ENCODE data around the gene GALNT13.

Gene GALNT13

GRCh38 chr2:154223726-154224125 lies 352.0 kb downstream of the GALNT13 start:
- DNase-seq (ENCODE audit: low read depth) = no peak

GRCh38 chr2:154226931-154227330 lies 355.2 kb downstream of the GALNT13 start:
- no peak for DNase-seq (ENCODE audit: low read depth)

DNA sequence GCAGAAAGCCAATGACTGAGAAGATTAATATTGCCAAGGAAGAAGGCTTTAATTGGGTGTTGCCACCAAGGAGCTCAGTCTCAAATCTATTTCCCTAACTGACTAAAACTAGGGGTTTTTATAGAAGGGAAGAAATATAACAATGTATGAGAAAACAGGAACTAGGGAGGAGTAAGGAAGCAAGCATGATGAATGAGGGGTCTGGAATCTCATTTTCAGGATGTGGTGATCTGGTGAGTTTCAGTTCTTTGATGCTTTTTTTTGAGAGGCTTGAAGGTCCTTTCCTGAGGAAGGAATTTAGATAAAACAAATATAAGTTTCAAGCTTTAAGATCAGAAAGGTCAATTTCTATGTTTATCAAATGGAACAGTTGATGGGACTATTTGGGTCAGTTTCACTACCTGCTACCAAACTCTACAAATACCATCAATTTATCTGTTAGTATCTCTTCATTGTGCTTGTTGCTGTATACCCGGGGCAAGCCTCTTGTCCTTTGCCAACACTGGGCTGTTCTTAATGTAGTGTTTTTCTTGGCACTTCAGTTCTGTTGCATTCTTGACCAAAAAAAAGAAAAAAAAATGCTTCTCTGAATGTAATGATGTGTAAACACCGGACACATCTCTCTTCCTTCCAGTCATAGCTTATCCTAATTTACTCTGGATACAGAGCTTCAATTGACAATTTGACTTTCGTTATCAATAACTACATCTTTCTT lies 357.0 kb downstream of the GALNT13 start:
- DNase-seq (ENCODE audit: low read depth) = no peak

- DNase-seq (ENCODE audit: low read depth) = no peak
These were observed 358.2 kb downstream of the GALNT13 start for GRCh38 chr2:154229966-154230365.

- no peak for DNase-seq (ENCODE audit: low read depth)
These were observed 359.3 kb downstream of the GALNT13 start for GRCh38 chr2:154231021-154231420.

- no peak for DNase-seq (ENCODE audit: low read depth)
These were observed 361.5 kb downstream of the GALNT13 start for GRCh38 chr2:154233231-154233630.

DNA sequence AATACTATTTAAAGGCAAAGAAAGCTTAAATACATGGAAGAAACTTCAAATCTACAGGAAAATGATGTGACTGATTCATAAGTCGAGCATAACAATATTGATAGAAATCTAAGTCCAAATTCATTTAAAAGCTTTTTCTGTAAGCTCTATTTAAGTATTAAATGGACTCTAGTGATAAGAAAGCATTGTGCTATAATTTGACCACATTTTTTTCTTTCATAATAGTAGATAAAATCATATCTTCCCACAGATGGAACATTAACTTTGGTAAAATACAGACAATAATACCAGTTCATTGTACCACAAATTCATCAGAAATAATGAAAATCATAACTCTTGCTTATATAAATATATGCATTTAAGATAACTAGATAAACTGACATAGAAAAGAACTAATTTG lies 366.5 kb downstream of the GALNT13 start:
- no peak for DNase-seq (ENCODE audit: low read depth)

GRCh38 chr2:154240316-154240715 lies 368.6 kb downstream of the GALNT13 start:
- DNase-seq (ENCODE audit: low read depth) = no peak

- DNase-seq (ENCODE audit: low read depth) = no peak
These were observed 369.2 kb downstream of the GALNT13 start for GRCh38 chr2:154240921-154241379.

- no peak for DNase-seq (ENCODE audit: low read depth)
These were observed 371.0 kb downstream of the GALNT13 start for GRCh38 chr2:154242687-154243086.

DNA sequence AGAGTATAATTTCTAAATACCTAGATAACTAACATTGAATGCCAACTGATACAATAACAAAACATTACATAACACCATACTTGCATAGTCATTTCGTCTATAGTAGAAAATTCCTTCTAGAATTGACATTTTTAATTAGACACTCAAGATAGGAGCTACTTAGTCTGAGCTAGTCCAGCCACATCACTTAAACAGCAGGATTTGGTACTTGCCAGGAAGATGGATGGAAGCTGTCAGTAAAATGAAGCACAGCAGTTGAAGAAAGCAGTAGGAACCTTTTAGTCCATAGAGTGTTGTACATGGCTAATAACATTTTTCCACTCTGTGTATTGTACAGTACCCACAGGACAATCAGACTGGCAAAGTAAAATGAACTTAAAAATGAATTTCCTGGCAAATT lies 372.0 kb downstream of the GALNT13 start:
- no peak for DNase-seq (ENCODE audit: low read depth)

DNA sequence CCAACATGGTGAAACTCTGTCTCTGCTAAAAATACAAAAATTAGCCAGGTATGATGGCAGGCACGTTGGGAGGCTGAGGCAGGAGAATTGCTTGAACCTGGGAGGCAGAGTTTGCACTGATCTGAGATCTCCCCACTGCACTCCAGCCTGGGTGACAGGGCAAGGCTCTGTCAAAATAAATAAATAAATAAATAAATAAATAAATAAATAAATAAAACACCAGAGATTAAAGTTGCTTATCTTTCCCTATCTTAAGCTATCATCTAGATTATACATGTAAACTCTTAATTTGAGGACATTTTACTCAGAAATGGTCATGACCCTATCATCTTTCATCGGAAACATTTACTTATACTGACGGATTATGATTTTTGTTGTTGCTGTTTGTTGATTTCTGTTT lies 373.2 kb downstream of the GALNT13 start:
- no peak for DNase-seq (ENCODE audit: low read depth)

- no peak for DNase-seq (ENCODE audit: low read depth)
These were observed 375.8 kb downstream of the GALNT13 start for GRCh38 chr2:154247503-154247902.

DNA sequence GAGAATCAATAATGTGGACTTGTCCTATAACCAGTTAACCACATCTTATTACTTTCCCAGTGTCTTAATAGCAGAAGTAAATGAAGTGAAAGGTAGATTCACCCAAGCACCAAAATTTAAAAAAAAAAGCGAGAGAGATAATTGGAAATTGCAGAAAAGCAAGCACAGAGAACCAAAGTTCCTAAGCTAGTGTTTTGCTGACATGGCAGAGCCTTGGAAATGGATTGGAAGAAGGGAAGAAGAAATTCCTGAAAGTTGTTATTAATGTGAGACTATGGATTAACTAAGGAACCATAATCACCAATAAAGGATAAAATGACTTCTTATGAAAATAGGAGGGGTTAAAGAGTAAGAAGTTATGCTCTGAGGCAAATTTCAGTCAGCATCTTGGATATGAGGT lies 384.4 kb downstream of the GALNT13 start:
- no peak for DNase-seq (ENCODE audit: low read depth)

- DNase-seq (ENCODE audit: low read depth) = no peak
These were observed 387.3 kb downstream of the GALNT13 start for GRCh38 chr2:154259030-154259429.

- DNase-seq (ENCODE audit: low read depth) = no peak
These were observed 389.8 kb downstream of the GALNT13 start for GRCh38 chr2:154261473-154262027.

DNA sequence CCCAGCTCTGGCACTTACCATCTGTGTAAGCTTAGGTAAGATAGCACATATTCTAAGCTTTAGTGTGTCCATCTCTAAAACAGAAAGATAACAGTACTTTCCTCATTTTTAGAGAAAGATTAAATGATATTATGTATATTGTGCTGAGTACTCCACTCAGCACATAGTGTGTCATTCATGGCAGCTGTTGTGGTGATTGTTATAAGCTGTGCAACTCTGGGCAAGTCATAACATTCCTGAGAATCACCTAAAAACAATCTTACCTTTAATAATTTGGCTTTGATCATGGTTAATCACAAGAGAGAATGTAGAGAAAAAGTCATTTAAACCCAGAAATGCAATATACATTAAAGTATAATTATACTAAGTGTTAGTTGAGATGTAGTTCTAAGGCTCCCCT lies 391.5 kb downstream of the GALNT13 start:
- no peak for DNase-seq (ENCODE audit: low read depth)

- no peak for DNase-seq (ENCODE audit: low read depth)
These were observed 392.3 kb downstream of the GALNT13 start for GRCh38 chr2:154264024-154264423.

DNA sequence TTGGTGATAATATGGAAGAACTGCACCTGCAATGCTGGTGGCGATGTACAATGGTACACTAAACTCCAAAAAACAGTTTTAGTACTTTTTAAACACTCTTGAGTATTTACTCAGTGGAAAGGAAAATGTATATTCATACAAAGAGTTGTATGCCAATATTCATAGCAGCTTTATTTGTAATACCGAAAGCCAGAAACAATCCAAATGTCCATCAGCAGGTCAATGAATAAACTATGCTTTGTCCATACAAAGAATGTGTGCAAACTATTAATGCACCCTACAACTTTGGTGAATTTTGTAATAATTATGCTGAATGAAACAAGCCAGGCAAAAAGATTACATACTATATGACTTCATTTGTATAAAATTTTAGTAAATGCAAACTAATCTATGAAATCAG lies 396.3 kb downstream of the GALNT13 start:
- DNase-seq (ENCODE audit: low read depth) = no peak

- DNase-seq (ENCODE audit: low read depth) = no peak
These were observed 408.8 kb downstream of the GALNT13 start for GRCh38 chr2:154280543-154280942.

DNA sequence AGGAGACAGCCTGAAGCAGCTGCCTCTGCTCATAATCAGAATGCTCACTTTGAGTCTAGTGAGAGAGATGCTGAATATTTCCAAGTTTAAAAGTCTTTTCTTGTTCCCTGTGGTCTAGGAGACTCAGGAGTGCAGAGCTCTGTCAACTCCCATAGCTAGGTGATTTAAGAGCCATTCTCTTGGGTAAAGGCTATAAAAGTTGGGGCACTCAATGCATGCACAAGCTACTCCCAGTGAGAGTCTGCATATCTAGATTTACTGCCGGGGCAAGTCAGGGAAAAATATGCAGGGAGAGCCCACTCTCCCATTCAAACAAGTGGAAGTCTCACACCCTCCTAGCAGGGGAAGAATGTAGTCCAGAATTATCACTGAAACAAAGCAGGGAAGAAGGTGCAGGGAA lies 418.1 kb downstream of the GALNT13 start:
- no peak for DNase-seq (ENCODE audit: low read depth)

GRCh38 chr2:154291511-154291910 lies 419.8 kb downstream of the GALNT13 start:
- DNase-seq (ENCODE audit: low read depth) = no peak

- no peak for DNase-seq (ENCODE audit: low read depth)
These were observed 420.2 kb downstream of the GALNT13 start for GRCh38 chr2:154291927-154292326.

DNA sequence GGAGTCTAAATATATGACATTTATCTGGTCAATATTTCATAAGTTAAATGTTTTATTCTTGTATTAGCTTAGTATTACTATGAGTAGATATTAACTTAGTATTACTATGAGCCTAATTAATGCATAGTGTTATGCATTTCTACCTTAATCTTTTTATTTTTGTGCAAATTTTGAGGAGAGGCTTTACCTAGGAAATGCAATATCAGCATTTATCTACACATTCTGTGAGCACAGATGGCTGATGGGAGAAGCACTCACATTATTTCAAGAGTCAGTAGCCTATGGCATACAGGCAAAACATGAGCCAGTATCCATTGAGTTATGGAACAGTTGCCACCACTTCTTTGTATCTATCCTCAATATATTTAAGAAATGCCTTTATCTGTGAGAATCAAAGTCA lies 422.1 kb downstream of the GALNT13 start:
- DNase-seq (ENCODE audit: low read depth) = no peak

Data from T follicular helper cell (primary cell).